GM06990 (cell line): Measurements from ENCODE around the gene INPP5E.

ENCODE experiments used
- DNase-seq: peaks from one replicate; pipeline ENCODE4 v3.0.0-alpha.2; 2011; ENCODE audit not compliant: insufficient read length; ENCODE audit errors: extremely low read depth
- H3K27me3 ChIP-seq: replicated peaks from 2 replicates; pipeline ENCODE4 v1.6.0; 2011; ENCODE audit warnings: low read length; ENCODE audit not compliant: control insufficient read depth, insufficient read depth
- H3K36me3 ChIP-seq: 2 replicates; pipeline ENCODE4 v1.5.1; 2011; ENCODE audit warnings: low read length; ENCODE audit not compliant: control insufficient read depth, insufficient read depth
- H3K4me3 ChIP-seq: replicated peaks from 2 replicates; pipeline ENCODE4 v1.5.1; 2011; ENCODE audit warnings: low read depth, mild to moderate bottlenecking, control low read depth, low read length
- TF ChIP-seq, protein P1 (sequence below): IDR thresholded peaks from 2 replicates; pipeline ENCODE4 v1.5.1; 2011; ENCODE audit warnings: low read length, control low read depth, mild to moderate bottlenecking, inconsistent platforms; ENCODE audit not compliant: insufficient read depth, poor library complexity, severe bottlenecking

INPP5E gene

GRCh38 chr9:136423432-136424146 lies 16.1 kb downstream of the INPP5E start:
- TF ChIP-seq, protein P1, sequence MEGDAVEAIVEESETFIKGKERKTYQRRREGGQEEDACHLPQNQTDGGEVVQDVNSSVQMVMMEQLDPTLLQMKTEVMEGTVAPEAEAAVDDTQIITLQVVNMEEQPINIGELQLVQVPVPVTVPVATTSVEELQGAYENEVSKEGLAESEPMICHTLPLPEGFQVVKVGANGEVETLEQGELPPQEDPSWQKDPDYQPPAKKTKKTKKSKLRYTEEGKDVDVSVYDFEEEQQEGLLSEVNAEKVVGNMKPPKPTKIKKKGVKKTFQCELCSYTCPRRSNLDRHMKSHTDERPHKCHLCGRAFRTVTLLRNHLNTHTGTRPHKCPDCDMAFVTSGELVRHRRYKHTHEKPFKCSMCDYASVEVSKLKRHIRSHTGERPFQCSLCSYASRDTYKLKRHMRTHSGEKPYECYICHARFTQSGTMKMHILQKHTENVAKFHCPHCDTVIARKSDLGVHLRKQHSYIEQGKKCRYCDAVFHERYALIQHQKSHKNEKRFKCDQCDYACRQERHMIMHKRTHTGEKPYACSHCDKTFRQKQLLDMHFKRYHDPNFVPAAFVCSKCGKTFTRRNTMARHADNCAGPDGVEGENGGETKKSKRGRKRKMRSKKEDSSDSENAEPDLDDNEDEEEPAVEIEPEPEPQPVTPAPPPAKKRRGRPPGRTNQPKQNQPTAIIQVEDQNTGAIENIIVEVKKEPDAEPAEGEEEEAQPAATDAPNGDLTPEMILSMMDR: no peak
- no peaks in the 10 kb centered on the region for H3K27me3 ChIP-seq
- H3K36me3 ChIP-seq: peaks cover 20% of the 10 kb centered on the region

GRCh38 chr9:136422876-136423275 lies 16.8 kb downstream of the INPP5E start:
- Histone ChIP-seq H3K4me3 (no peak overlapping the region), H3K27me3 (no peaks in the 10 kb centered on the region), H3K36me3 (peaks cover 25% of the 10 kb centered on the region)
- TF ChIP-seq, protein P1: no peak
- no peak for DNase-seq

More at GRCh38 chr9:136423432-136424146, 16.1 kb downstream of the INPP5E start:
- H3K4me3 ChIP-seq: no peak overlapping the region
- DNase-seq: no peak

- Histone ChIP-seq H3K27me3 (no peaks in the 10 kb centered on the region), H3K4me3 (no peak overlapping the region), H3K36me3 (peaks cover 30% of the 10 kb centered on the region)
- DNase-seq: no peak
- TF ChIP-seq, protein P1: no peak
These were observed 17.9 kb downstream of the INPP5E start for GRCh38 chr9:136421791-136422190.

- DNase-seq: no peak
- TF ChIP-seq, protein P1: no peak
- Histone ChIP-seq H3K27me3 (no peaks in the 10 kb centered on the region), H3K4me3 (no peak overlapping the region), H3K36me3 (peaks cover 43% of the 10 kb centered on the region)
These were observed 20.6 kb downstream of the INPP5E start for GRCh38 chr9:136419092-136419420.

DNA sequence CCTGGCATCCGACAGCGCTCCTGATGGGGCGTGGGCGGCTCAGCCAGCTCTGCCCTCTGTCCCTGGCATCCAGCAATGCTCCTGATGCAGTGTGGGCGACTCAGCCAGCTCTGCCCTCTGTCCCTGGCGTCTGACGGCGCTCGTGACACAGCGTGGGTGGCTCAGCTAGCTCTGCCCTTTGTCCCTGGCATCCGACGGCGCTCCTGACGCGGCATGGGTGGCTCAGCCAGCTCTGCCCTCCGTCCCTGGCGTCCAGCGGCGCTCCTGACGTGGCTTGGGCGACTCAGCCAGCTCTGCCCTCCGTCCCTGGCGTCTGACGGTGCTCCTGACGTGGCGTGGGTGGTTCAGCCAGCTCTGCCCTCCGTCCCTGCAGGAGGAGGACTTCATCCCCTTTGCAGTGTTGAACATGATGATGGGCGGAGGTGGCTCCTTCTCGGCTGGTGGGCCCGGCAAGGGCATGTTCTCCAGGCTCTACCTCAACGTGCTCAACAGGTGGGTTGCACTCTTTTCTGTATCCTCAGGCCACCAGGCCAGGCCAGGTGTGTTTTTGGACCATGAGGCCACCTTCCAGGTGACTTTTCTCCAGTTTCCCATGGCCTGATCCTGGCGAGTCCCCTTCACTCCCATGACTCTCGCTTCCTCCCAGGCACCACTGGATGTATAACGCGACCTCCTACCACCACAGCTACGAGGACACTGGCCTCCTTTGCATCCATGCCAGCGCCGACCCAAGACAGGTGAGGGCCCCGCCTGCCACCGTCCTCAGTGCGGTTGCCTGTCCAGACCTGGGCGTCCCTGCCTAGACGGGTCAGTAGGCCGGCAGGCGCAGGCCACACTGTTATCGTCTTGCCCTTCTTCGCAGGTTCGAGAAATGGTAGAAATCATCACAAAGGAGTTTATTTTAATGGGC lies 21.2 kb downstream of the INPP5E start:
- Histone ChIP-seq H3K4me3 (no peak overlapping the region), H3K27me3 (no peaks in the 10 kb centered on the region), H3K36me3 (peaks cover 46% of the 10 kb centered on the region)
- DNase-seq: no peak
- TF ChIP-seq, protein P1: no peak
